GM12874 (cell line): ENCODE results near the gene TAF4.

Experiments
- TF ChIP-seq, protein P1 (sequence below): IDR thresholded peaks from 2 replicates; pipeline ENCODE4 v1.5.1; 2011; ENCODE audit warnings: low read depth, mild to moderate bottlenecking, control low read depth, low read length, moderate library complexity; ENCODE audit not compliant: insufficient read depth

The TAF4 gene

DNA sequence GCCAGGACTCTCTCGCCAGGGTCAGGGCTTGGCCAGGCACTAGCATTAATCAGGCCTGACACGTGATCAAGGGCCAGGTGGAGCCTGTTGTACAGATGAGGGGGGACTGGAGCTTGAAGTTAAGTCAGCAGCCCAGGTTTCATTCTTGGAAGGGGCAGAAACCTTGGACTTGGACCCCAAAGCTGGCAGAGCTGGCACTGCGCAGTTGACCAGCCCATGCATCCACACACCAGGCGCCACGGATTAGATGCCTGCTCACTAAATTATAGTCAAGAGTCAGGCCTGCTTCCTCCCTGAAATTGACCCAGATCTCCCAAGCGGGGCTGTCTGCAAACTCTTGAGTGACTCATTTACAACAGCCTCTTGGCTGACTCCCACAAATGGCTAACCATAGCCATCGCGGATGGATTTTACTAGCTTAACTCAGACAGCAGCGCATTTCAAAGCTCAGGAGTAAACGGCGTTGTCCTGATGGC lies 4.1 kb upstream of the TAF4 start:
- TF ChIP-seq, protein P1, sequence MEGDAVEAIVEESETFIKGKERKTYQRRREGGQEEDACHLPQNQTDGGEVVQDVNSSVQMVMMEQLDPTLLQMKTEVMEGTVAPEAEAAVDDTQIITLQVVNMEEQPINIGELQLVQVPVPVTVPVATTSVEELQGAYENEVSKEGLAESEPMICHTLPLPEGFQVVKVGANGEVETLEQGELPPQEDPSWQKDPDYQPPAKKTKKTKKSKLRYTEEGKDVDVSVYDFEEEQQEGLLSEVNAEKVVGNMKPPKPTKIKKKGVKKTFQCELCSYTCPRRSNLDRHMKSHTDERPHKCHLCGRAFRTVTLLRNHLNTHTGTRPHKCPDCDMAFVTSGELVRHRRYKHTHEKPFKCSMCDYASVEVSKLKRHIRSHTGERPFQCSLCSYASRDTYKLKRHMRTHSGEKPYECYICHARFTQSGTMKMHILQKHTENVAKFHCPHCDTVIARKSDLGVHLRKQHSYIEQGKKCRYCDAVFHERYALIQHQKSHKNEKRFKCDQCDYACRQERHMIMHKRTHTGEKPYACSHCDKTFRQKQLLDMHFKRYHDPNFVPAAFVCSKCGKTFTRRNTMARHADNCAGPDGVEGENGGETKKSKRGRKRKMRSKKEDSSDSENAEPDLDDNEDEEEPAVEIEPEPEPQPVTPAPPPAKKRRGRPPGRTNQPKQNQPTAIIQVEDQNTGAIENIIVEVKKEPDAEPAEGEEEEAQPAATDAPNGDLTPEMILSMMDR, result no peak

DNA sequence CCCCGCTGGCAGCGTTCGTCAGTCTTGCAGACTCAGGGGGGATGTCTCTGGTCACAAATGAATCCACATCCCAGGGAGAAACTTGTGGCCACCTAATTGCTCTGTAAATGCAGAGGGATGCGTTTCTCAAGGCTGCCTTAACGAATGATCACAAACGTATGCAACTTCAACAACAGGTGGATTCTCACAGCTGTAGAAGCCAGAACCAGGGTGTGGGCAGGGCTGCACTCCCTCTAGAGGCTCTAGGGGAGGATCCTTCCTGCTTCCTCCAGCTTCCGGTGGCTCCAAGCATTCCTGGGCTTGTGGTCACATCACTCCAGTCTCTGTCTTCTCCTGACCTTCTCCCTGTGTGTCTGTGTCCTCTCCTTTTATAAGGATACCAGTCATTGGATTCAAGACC lies 3.3 kb upstream of the TAF4 start:
- TF ChIP-seq, protein P1, result no peak

DNA sequence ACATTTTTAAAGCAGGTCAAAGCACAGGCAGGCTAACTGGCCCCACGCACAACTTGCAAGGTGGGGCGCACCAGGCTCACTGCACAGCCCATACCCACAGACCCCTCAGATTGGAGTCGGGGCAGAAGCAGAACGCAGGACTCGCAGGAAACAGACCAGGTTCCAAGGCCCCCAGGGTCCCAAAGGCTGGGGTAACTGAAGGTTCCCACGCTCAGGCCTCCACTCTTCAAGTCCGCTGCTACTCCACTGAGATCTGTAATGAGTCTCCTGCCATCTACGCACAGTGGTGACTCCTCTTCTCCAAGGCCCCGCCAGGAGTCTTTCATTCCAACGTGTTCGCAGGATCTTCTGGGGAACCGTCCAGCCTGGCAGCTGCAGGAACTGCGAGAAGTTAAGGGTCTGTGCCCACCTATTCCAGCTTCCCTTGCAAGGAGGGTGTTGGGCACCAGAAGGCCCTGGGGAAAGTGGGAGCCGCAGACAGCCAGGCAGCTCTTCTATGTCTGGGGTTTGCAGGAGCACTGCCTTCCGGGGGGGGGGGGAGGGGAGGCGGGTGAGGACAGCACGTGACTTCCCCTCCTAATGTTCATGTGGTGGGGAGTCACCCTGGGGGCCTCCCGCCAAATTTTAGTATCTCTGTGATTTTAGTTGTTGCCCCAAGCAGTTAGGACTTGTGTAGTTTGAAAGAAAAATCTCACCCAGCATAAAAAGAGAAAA lies 2.0 kb upstream of the TAF4 start:
- TF ChIP-seq, protein P1, result no peak

DNA sequence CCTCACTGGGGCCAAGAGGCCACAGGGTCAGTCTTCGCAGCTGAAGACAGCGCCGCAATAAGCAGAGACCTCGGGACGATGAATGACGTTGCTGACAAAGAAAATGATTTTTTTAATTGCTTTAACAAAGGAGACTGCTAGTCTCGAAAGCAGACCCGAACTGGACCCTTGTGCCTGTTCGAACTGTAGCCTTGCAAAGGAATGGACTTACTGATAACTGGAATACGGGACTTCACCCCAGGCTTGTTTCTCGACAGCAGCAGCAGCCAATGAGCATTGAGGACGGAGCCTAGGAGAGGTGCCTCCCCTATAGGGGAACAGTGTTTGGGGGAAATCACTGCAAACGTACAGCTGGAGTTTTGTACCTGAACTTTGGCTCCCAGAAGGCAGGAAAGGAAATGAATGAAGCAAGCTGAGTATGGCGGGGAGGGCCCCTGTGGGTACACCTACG lies 1.3 kb upstream of the TAF4 start:
- TF ChIP-seq, protein P1, result no peak

DNA sequence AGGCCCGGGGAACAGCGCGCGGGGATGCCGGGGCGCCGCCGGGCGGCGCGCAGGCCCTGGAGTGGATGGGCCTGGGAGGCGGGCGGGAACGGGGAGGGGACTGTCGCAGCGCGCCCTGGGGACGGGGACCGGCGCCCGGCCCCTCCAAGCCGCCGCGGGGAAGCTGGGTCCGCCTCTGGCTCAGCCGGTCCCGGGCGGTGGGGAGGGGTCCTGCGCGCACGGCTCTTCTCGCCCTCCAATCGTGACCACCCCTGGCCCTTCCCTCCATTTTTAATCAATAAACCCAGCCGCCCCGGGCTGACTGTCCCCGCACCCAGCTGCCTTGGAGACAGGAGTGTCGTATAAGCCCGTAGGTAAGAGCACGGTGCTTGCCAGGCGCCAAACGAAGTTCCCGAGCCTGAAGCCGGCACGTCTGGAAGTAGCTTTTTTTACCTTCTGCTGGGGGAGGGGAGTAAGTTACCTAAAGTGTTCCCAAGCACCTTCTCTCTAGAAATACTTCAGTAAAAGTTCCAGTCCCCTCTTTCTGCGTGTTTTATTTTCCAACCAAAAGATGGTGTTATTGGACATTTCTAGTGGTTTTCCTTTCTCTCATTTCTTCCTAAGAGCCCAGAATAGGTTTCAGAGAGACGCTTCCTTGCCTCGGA lies 780 bp upstream of the TAF4 start:
- TF ChIP-seq, protein P1, result no peak

DNA sequence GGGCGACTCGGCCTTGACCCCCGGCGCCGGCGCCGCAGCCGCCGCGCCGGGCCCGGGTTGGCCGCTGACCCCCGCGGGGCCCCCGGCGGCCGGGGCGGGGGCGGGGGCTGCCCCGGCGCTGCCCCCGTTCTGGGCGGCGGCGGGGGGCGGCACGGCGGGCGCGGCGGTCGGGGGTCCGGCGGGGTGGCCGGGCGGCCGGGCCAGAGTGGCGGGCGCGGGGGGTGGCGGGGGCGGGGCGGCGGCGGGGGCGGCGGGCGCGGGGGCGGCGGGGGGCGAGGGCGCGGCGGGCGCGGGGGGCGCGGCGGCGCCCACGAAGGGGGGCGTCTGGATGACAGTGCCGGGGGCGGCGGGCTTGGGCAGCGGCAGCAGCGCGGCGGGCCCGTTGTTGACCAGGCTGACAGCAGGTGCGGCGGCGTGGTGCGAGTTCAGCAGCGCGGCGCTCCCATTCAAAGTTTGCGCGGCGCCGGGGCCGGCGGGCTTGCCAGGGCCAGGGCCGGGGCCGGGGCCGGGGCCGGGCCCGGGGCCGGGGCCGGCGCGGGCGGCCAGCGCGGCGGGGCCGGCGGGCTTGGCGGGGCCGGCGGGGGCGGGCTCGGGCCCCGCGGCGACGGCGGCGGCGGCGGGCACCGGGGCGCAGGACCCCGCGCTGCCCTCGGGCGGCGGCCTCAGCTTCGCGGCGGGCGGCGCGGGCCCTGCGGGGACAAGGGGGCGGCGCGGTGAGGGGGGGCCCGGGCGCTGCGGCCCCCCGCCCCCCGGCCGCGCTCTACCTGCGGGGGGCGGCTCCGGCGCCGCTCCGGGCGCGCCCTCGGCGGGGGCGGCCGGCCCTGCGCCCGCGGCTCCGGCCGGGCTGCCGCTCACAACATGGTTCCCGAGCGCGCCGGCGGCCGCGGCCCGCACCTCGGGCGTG lies 659 bp downstream of the TAF4 start:
- TF ChIP-seq, protein P1, result no peak
